Measurements from ENCODE around the gene SMURF1. TPM values are rescaled to one million over a fixed set of nuclear protein-coding genes. Genes with fewer than 3 reads are reported as not detected.

Gene SMURF1
- total RNA-seq, 6 experiments from 2014 or later = 8.8 to 14.1 (median 10.9) TPM

DNA sequence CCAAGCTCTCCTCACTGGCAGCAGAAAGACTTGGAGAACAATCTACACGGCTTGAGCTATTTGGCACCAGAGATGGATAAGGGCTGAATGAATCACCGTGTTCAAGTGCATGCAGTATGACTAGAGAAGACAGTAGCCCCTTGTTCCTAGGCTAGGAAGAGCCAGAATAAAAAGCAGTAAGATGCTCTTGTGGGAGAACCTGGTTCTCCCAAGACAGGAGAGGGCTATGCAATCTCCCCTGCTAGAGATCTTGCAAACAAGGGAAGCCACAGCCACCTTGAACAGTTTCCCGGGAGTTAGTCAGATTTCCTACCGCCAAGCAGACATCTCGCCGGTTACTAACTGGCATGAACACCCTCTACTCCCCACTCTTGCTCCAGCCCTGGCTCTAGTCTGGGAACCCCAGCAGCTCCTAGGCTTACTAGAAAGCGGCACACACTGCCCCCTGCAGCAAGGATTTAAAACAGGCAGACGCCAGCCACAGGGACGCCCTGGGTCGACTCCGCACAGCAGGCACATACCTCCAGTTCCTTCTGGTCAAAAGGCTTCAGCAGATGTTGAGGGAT is 107.3 kb downstream of the SMURF1 start:
- H3K4me3 ChIP-seq = no peak overlapping the region
- WGBS (ENCODE audit: insufficient coverage, low coverage, low lambda C conversion rate, missing lambda C conversion rate) = 70% methylated on average over 6 of the region's 11 CpGs
- no peak for TF ChIP-seq POLR2A (IDR thresholded peaks at IDR 0.05)
- TF ChIP-seq, protein P1, sequence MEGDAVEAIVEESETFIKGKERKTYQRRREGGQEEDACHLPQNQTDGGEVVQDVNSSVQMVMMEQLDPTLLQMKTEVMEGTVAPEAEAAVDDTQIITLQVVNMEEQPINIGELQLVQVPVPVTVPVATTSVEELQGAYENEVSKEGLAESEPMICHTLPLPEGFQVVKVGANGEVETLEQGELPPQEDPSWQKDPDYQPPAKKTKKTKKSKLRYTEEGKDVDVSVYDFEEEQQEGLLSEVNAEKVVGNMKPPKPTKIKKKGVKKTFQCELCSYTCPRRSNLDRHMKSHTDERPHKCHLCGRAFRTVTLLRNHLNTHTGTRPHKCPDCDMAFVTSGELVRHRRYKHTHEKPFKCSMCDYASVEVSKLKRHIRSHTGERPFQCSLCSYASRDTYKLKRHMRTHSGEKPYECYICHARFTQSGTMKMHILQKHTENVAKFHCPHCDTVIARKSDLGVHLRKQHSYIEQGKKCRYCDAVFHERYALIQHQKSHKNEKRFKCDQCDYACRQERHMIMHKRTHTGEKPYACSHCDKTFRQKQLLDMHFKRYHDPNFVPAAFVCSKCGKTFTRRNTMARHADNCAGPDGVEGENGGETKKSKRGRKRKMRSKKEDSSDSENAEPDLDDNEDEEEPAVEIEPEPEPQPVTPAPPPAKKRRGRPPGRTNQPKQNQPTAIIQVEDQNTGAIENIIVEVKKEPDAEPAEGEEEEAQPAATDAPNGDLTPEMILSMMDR (IDR thresholded peaks at IDR 0.05) = peak in 3 of 4 donors; percentile 16 to 30 (median 27)
- no peaks in the 10 kb centered on the region for H3K27me3 ChIP-seq
- peaks cover 0 to 77% (median 31%) of the 10 kb centered on the region in 4 donors for H3K36me3 ChIP-seq
- peaks cover 0 to 31% (median 13%) of the 10 kb centered on the region in 4 donors for H3K4me1 ChIP-seq
- no peaks in the 10 kb centered on the region for H3K9me3 ChIP-seq
- intact Hi-C loops (cut with DNase I) = loop anchor here in 1 of 2 donors (5.0 kb wide), 1 partner anchor 276 kb away; no protein-coding TSS in a partner anchor
- DNase-seq = no peak
- peak in 1 of 4 donors; percentile 20 for ATAC-seq
- H3K27ac ChIP-seq = no peak overlapping the region

DNA sequence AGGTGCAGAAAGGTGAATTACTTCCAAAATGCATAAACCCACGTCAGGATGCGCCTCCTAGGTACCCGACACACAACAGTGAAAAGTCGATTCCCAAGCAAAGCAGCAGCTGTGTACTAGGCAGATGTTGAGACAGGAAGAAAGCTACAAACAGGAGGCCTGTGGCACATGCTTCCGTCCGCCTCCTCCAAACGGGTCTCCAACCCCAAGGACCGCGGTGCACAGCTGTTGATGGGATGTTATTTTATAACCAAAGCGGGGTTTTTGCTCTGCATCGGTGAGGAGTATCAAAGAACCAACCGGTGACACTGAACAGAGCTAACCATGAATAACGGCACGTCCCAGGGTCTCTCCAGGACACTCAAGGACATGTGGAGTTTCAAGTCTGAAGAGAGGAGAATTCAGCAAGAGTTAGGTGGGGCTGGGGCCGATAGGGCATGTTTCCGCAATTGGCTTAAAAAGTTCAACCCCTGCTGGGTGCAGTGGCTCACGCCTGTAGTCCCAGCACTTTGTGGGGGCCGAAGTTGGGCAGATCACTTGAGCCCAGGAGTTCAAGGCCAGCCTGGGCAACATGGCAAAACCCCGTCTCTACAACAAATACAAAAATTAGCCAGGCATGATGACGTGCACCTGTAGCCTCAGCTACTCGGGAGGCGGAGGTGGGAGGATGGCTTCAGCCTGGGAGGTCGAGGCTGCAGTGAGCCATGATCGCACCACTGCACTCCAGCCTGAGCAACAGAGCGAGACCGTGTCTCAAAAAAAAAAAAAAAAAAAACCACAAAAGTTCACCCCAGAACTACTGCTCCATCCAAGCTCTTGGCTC is 108.0 kb downstream of the SMURF1 start:
- TF ChIP-seq, protein P1 (IDR thresholded peaks at IDR 0.05) = no peak
- TF ChIP-seq POLR2A (IDR thresholded peaks at IDR 0.05) = no peak
- H3K36me3 ChIP-seq = peaks cover 0 to 80% (median 35%) of the 10 kb centered on the region in 4 donors
- H3K27me3 ChIP-seq = no peaks in the 10 kb centered on the region
- 94% methylated on average over 8 of the region's 26 CpGs for WGBS (ENCODE audit: insufficient coverage, low coverage, low lambda C conversion rate, missing lambda C conversion rate)
- DNase-seq (no peak), ATAC-seq (no peak)
- no peak overlapping the region for H3K27ac ChIP-seq
- no peak overlapping the region for H3K4me3 ChIP-seq
- intact Hi-C loops (cut with DNase I) = loop anchor here in 1 of 2 donors (5.0 kb wide), 1 partner anchor 276 kb away; no protein-coding TSS in a partner anchor
- H3K9me3 ChIP-seq = no peaks in the 10 kb centered on the region
- peaks cover 0 to 24% (median 10%) of the 10 kb centered on the region in 4 donors for H3K4me1 ChIP-seq

DNA sequence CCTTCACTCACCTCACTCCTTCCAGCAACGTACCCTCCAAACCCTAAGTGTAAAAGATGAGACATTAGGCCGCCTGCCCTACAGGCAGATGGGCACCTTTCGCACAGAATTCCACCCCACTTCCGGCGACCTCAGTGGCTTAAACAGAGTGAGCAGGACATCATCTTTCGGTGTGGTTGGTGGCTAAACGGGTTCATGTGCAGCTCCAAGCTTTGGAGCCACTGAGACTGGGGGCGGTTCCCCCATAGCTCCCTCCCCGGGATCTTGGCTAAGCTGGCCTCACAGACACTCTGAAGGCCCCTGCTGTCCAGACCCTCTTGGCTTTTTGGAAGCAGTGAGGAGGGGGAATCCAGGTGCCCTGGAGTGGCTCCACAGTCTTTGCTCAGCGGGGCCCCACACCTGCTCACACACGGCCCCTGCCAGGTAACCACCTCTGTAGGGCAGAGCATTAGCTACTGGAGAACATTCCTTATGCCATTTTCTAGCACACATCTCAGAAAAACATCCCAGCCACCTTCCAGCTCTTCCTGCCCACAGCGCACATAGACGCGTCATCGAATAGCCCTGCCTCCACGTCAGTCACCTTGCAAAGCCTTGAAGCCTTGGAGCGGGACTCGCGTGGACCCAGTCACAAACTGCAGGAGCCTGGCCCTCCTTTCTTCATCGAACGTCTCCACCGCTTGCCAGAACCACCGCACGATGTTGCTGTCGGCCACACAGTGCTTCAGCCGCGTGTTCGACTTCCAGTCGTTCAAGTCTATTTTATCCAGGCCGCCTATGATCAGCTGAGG is 108.8 kb downstream of the SMURF1 start:
- 94% methylated on average over 21 of the region's 30 CpGs for WGBS (ENCODE audit: insufficient coverage, low coverage, low lambda C conversion rate, missing lambda C conversion rate)
- Histone ChIP-seq H3K9me3 (no peaks in the 10 kb centered on the region), H3K4me1 (peaks cover 0 to 16% (median 6%) of the 10 kb centered on the region in 4 donors), H3K4me3 (no peak overlapping the region), H3K27ac (no peak overlapping the region), H3K36me3 (peaks cover 0 to 85% (median 36%) of the 10 kb centered on the region in 4 donors), H3K27me3 (no peaks in the 10 kb centered on the region)
- DNase-seq (no peak), ATAC-seq (no peak)
- TF ChIP-seq POLR2A (IDR thresholded peaks at IDR 0.05) = no peak
- TF ChIP-seq, protein P1 (IDR thresholded peaks at IDR 0.05) = no peak
- intact Hi-C loops (cut with DNase I) = loop anchor here in 1 of 2 donors (5.0 kb wide), 1 partner anchor 277 kb away; no protein-coding TSS in a partner anchor

GRCh38 chr7:99033765-99034164 is 110.1 kb downstream of the SMURF1 start:
- Histone ChIP-seq H3K27ac (no peak overlapping the region), H3K4me3 (no peak overlapping the region), H3K4me1 (peaks cover 0 to 6% (median 1%) of the 10 kb centered on the region in 4 donors), H3K9me3 (no peaks in the 10 kb centered on the region), H3K36me3 (peaks cover 0 to 94% (median 42%) of the 10 kb centered on the region in 4 donors), H3K27me3 (no peaks in the 10 kb centered on the region)
- ATAC-seq = peak in 2 of 4 donors; percentile 20 to 64
- no CpG with 5 or more reads among the region's 4 CpGs for WGBS (ENCODE audit: insufficient coverage, low coverage, low lambda C conversion rate, missing lambda C conversion rate)
- DNase-seq = peak in 1 of 3 donors; percentile 66
- intact Hi-C loops (cut with DNase I) = no loop called here
- TF ChIP-seq, protein P1 (IDR thresholded peaks at IDR 0.05) = no peak
- TF ChIP-seq POLR2A (IDR thresholded peaks at IDR 0.05) = no peak
